ENCODE results near the gene SLC38A9. TPM values are rescaled to one million over a fixed set of nuclear protein-coding genes. Genes with fewer than 3 reads are reported as not detected.
A peak's percentile ranks its signal among the peaks of the same experiment; 100 is the strongest.

Gene SLC38A9
- total and polyA plus RNA-seq, 2 of the 8 experiments (the other 6 are each of a cell fraction or from before 2014, with no cell fraction given): 29.2 to 43.7 TPM

GRCh38 chr5:55712023-55712859 lies at the start of gene SLC38A9 (continued):
- TF ChIP-seq SUZ12 (IDR thresholded peaks at IDR 0.05; ENCODE audit: low read length): no peak
- TF ChIP-seq HDAC2 (IDR thresholded peaks at IDR 0.05; ENCODE audit: borderline replicate concordance in 1 of 2, low read depth in 2 of 2, low read length in 2 of 2): no peak; a peak in 1 of 4 replicates
- no peak for TF ChIP-seq RNF2 (IDR thresholded peaks at IDR 0.05; ENCODE audit: borderline replicate concordance, low read depth, low read length, missing control alignments, poor library complexity, severe bottlenecking)
- peak; percentile 87 for TF ChIP-seq PHF8 (conservative IDR thresholded peaks at IDR 0.05; ENCODE audit: low read depth, low read length)
- peak; percentile 93 for TF ChIP-seq SAP30 (IDR thresholded peaks at IDR 0.05; ENCODE audit: insufficient read depth, insufficient replicate concordance, low read length)
- TF ChIP-seq SRF (IDR thresholded peaks at IDR 0.05; ENCODE audit: low read depth, low read length): no peak
- TF ChIP-seq NANOG (IDR thresholded peaks at IDR 0.05; ENCODE audit: insufficient read depth, low read depth, low read length, poor library complexity, severe bottlenecking): no peak
- TF ChIP-seq POLR2AphosphoS5 (IDR thresholded peaks at IDR 0.05; ENCODE audit: low read depth, low read length): peak; percentile 90
- TF ChIP-seq ATF2 (IDR thresholded peaks at IDR 0.05; ENCODE audit: low read length): peak; percentile 29; the same call in 1 of the 2 replicates
- TF ChIP-seq TAF7 (optimal IDR thresholded peaks at IDR 0.05; ENCODE audit: borderline replicate concordance, low read depth, low read length): peak; percentile 47
- TF ChIP-seq TEAD4 (IDR thresholded peaks at IDR 0.05; ENCODE audit: low read depth, low read length): 0 out of 2 replicates have a peak, but pooled peaks have one; percentile 39
- no peak for TF ChIP-seq SP1 (IDR thresholded peaks at IDR 0.05; ENCODE audit: low read depth, low read length)
- no peak for TF ChIP-seq RAD21 (IDR thresholded peaks at IDR 0.05 in 1 of 2, conservative IDR thresholded peaks at IDR 0.05 in 1 of 2; ENCODE audit: low read depth in 2 of 2, low read length in 2 of 2)
- TF ChIP-seq CBX5 (IDR thresholded peaks at IDR 0.05; ENCODE audit: low read depth, low read length): no peak
- peak; percentile 89 for TF ChIP-seq TAF1 (IDR thresholded peaks at IDR 0.05; ENCODE audit: low read depth, low read length)
- TF ChIP-seq YY1 (IDR thresholded peaks at IDR 0.05; ENCODE audit: low read depth, low read length): 0 out of 2 replicates have a peak, but pooled peaks have one; percentile 3
- no peak for TF ChIP-seq RFX5 (IDR thresholded peaks at IDR 0.05; ENCODE audit: borderline replicate concordance, low read depth, low read length)
- TF ChIP-seq FOSL1 (IDR thresholded peaks at IDR 0.05; ENCODE audit: insufficient read depth, low read depth, low read length): no peak
- TF ChIP-seq NRF1 (IDR thresholded peaks at IDR 0.05; ENCODE audit: low read depth, low read length): no peak
- 0 out of 2 replicates have a peak, but pooled peaks have one; percentile 23 for TF ChIP-seq KDM5A (IDR thresholded peaks at IDR 0.05; ENCODE audit: low read length)
- peak; percentile 44; the same call in 1 of the 2 replicates for TF ChIP-seq CREB1 (IDR thresholded peaks at IDR 0.05)

Measured in H1 (cell line).